Measurements from ENCODE around the gene ZNF519. TPM values are rescaled to one million over a fixed set of nuclear protein-coding genes. Genes with fewer than 3 reads are reported as not detected.

ZNF519 gene
- total RNA-seq, 5 donors from 2014 or later (not counting 1 experiment from before 2014, with no cell fraction given), result 6.1 to 12.3 (median 10.4) TPM

- no peak for ATAC-seq (replicated peaks in 1 of 4)
- WGBS (ENCODE audit: insufficient coverage), result 67% methylated on average over 1 of the region's 2 CpGs
- no peaks in the 10 kb centered on the region for H3K27me3 Mint-ChIP-seq
- H3K9me3 Mint-ChIP-seq, result peaks cover 0 to 3% (median 0%) of the 10 kb centered on the region in 3 donors
- ChIA-PET POLR2A (no interaction called here), CTCF (no interaction called here)
- no peak overlapping the region for H3K27ac ChIP-seq (ENCODE audit: low read length)
- no peak for DNase-seq
- no peaks in the 10 kb centered on the region for H3K36me3 ChIP-seq (ENCODE audit: control insufficient read depth in 2 of 2, extremely low read depth in 1 of 2, insufficient read depth in 1 of 2, low read length in 1 of 2)
- H3K9me3 ChIP-seq, result no peaks in the 10 kb centered on the region
- no peak overlapping the region for H3K27ac Mint-ChIP-seq
- peaks cover 0 to 3% of the 10 kb centered on the region in 2 experiments for H3K4me1 ChIP-seq (ENCODE audit: control insufficient read depth in 1 of 2, extremely low read depth in 1 of 2, insufficient read depth in 2 of 2, low read length in 2 of 2)
- no peak overlapping the region for H3K4me3 ChIP-seq (ENCODE audit: control insufficient read depth in 1 of 2, extremely low read depth in 1 of 2, low read length in 1 of 2)
- H3K4me3 Mint-ChIP-seq, result no peak overlapping the region
- peaks cover 43% of the 10 kb centered on the region for H3K36me3 Mint-ChIP-seq
- H3K4me1 Mint-ChIP-seq, result peaks cover 4 to 10% (median 5%) of the 10 kb centered on the region in 3 donors
- H3K27me3 ChIP-seq (replicated peaks in 1 of 2; ENCODE audit: control insufficient read depth in 2 of 2, extremely low read depth in 1 of 2, insufficient read depth in 2 of 2, low read length in 1 of 2), result no peaks in the 10 kb centered on the region
Measured at GRCh38 chr18:14097761-14098160, 34.5 kb downstream of the ZNF519 start.

GRCh38 chr18:14093307-14093915 lies 38.8 kb downstream of the ZNF519 start:
- CTCF ChIA-PET, result no interaction called here

GRCh38 chr18:14092625-14093306 lies 39.5 kb downstream of the ZNF519 start:
- Histone ChIP-seq H3K4me1 (ENCODE audit: control insufficient read depth in 1 of 2, extremely low read depth in 1 of 2, insufficient read depth in 2 of 2, low read length in 2 of 2) (no peaks in the 10 kb centered on the region), H3K27ac (ENCODE audit: low read length) (no peak overlapping the region), H3K27me3 (replicated peaks in 1 of 2; ENCODE audit: control insufficient read depth in 2 of 2, extremely low read depth in 1 of 2, insufficient read depth in 2 of 2, low read length in 1 of 2) (no peaks in the 10 kb centered on the region), H3K9me3 (no peaks in the 10 kb centered on the region), H3K36me3 (ENCODE audit: control insufficient read depth in 2 of 2, extremely low read depth in 1 of 2, insufficient read depth in 1 of 2, low read length in 1 of 2) (no peaks in the 10 kb centered on the region), H3K4me3 (ENCODE audit: control insufficient read depth in 1 of 2, extremely low read depth in 1 of 2, low read length in 1 of 2) (no peak overlapping the region)
- H3K4me1 Mint-ChIP-seq, result no peaks in the 10 kb centered on the region
- H3K4me3 Mint-ChIP-seq, result no peak overlapping the region
- H3K36me3 Mint-ChIP-seq, result peaks cover 13% of the 10 kb centered on the region
- ChIA-PET CTCF (no interaction called here), POLR2A (no interaction called here)
- H3K27ac Mint-ChIP-seq, result no peak overlapping the region
- H3K9me3 Mint-ChIP-seq, result no peaks in the 10 kb centered on the region
- ATAC-seq (replicated peaks in 1 of 4) (no peak), DNase-seq (no peak)
- 95% methylated on average over 5 of the region's 7 CpGs for WGBS (ENCODE audit: insufficient coverage)
- H3K27me3 Mint-ChIP-seq, result peaks cover 0 to under 1% of the 10 kb centered on the region in 2 donors

More at GRCh38 chr18:14093307-14093915, 38.8 kb downstream of the ZNF519 start:
- Histone ChIP-seq H3K27me3 (replicated peaks in 1 of 2; ENCODE audit: control insufficient read depth in 2 of 2, extremely low read depth in 1 of 2, insufficient read depth in 2 of 2, low read length in 1 of 2) (no peaks in the 10 kb centered on the region), H3K36me3 (ENCODE audit: control insufficient read depth in 2 of 2, extremely low read depth in 1 of 2, insufficient read depth in 1 of 2, low read length in 1 of 2) (no peaks in the 10 kb centered on the region), H3K4me1 (ENCODE audit: control insufficient read depth in 1 of 2, extremely low read depth in 1 of 2, insufficient read depth in 2 of 2, low read length in 2 of 2) (no peaks in the 10 kb centered on the region), H3K27ac (ENCODE audit: low read length) (no peak overlapping the region), H3K4me3 (ENCODE audit: control insufficient read depth in 1 of 2, extremely low read depth in 1 of 2, low read length in 1 of 2) (no peak overlapping the region), H3K9me3 (no peaks in the 10 kb centered on the region)
- Mint-ChIP-seq H3K27ac (no peak overlapping the region), H3K27me3 (no peaks in the 10 kb centered on the region), H3K36me3 (peaks cover 16% of the 10 kb centered on the region), H3K9me3 (no peaks in the 10 kb centered on the region), H3K4me3 (no peak overlapping the region), H3K4me1 (no peaks in the 10 kb centered on the region)
- no peak for ATAC-seq (replicated peaks in 1 of 4)
- POLR2A ChIA-PET, result no interaction called here
- 100% methylated on average over 1 of the region's 1 CpG for WGBS (ENCODE audit: insufficient coverage)
- DNase-seq, result no peak

GRCh38 chr18:14089781-14090180 lies 42.5 kb downstream of the ZNF519 start:
- ATAC-seq (replicated peaks in 1 of 4) (no peak), DNase-seq (no peak)
- Mint-ChIP-seq H3K36me3 (no peaks in the 10 kb centered on the region), H3K4me1 (no peaks in the 10 kb centered on the region), H3K9me3 (no peaks in the 10 kb centered on the region), H3K27ac (no peak overlapping the region), H3K4me3 (no peak overlapping the region), H3K27me3 (peaks cover 3 to 9% of the 10 kb centered on the region in 2 donors)
- POLR2A ChIA-PET, result no interaction called here
- no peaks in the 10 kb centered on the region for H3K9me3 ChIP-seq
- no peaks in the 10 kb centered on the region for H3K36me3 ChIP-seq (ENCODE audit: control insufficient read depth in 2 of 2, extremely low read depth in 1 of 2, insufficient read depth in 1 of 2, low read length in 1 of 2)
- WGBS (ENCODE audit: insufficient coverage), result 96% methylated on average over 10 of the region's 10 CpGs
- no peak overlapping the region for H3K4me3 ChIP-seq (ENCODE audit: control insufficient read depth in 1 of 2, extremely low read depth in 1 of 2, low read length in 1 of 2)
- no peaks in the 10 kb centered on the region for H3K4me1 ChIP-seq (ENCODE audit: control insufficient read depth in 1 of 2, extremely low read depth in 1 of 2, insufficient read depth in 2 of 2, low read length in 2 of 2)
- H3K27ac ChIP-seq (ENCODE audit: low read length), result no peak overlapping the region
- H3K27me3 ChIP-seq (replicated peaks in 1 of 2; ENCODE audit: control insufficient read depth in 2 of 2, extremely low read depth in 1 of 2, insufficient read depth in 2 of 2, low read length in 1 of 2), result no peaks in the 10 kb centered on the region
- CTCF ChIA-PET, result no interaction called here

- Mint-ChIP-seq H3K9me3 (no peaks in the 10 kb centered on the region), H3K4me3 (no peak overlapping the region), H3K36me3 (no peaks in the 10 kb centered on the region), H3K27me3 (peaks cover 3 to 9% of the 10 kb centered on the region in 2 donors), H3K27ac (no peak overlapping the region), H3K4me1 (no peaks in the 10 kb centered on the region)
- no peaks in the 10 kb centered on the region for H3K27me3 ChIP-seq (replicated peaks in 1 of 2; ENCODE audit: control insufficient read depth in 2 of 2, extremely low read depth in 1 of 2, insufficient read depth in 2 of 2, low read length in 1 of 2)
- no peak overlapping the region for H3K27ac ChIP-seq (ENCODE audit: low read length)
- ChIA-PET CTCF (no interaction called here), POLR2A (no interaction called here)
- H3K4me3 ChIP-seq (ENCODE audit: control insufficient read depth in 1 of 2, extremely low read depth in 1 of 2, low read length in 1 of 2), result no peak overlapping the region
- ATAC-seq (replicated peaks in 1 of 4) (no peak), DNase-seq (no peak)
- H3K36me3 ChIP-seq (ENCODE audit: control insufficient read depth in 2 of 2, extremely low read depth in 1 of 2, insufficient read depth in 1 of 2, low read length in 1 of 2), result no peaks in the 10 kb centered on the region
- no peaks in the 10 kb centered on the region for H3K4me1 ChIP-seq (ENCODE audit: control insufficient read depth in 1 of 2, extremely low read depth in 1 of 2, insufficient read depth in 2 of 2, low read length in 2 of 2)
- H3K9me3 ChIP-seq, result no peaks in the 10 kb centered on the region
- WGBS (ENCODE audit: insufficient coverage), result 100% methylated on average over 1 of the region's 2 CpGs
Measured at GRCh38 chr18:14089191-14089590, 43.0 kb downstream of the ZNF519 start.

- H3K4me3 ChIP-seq (ENCODE audit: control insufficient read depth in 1 of 2, extremely low read depth in 1 of 2, low read length in 1 of 2), result no peak overlapping the region
- no peaks in the 10 kb centered on the region for H3K27me3 ChIP-seq (replicated peaks in 1 of 2; ENCODE audit: control insufficient read depth in 2 of 2, extremely low read depth in 1 of 2, insufficient read depth in 2 of 2, low read length in 1 of 2)
- no peaks in the 10 kb centered on the region for H3K4me1 ChIP-seq (ENCODE audit: control insufficient read depth in 1 of 2, extremely low read depth in 1 of 2, insufficient read depth in 2 of 2, low read length in 2 of 2)
- 34% methylated on average over 4 of the region's 9 CpGs for WGBS (ENCODE audit: insufficient coverage)
- H3K9me3 Mint-ChIP-seq, result no peaks in the 10 kb centered on the region
- peaks cover 3% of the 10 kb centered on the region for H3K36me3 Mint-ChIP-seq
- ChIA-PET CTCF (interaction anchor here (0.5 to 0.9 kb wide), 5 partner anchors 221 to 681 kb away, joined by 3 to 5 read pairs (median 3); no protein-coding TSS in a partner anchor), POLR2A (no interaction called here)
- no peaks in the 10 kb centered on the region for H3K9me3 ChIP-seq
- H3K36me3 ChIP-seq (ENCODE audit: control insufficient read depth in 2 of 2, extremely low read depth in 1 of 2, insufficient read depth in 1 of 2, low read length in 1 of 2), result no peaks in the 10 kb centered on the region
- H3K27ac ChIP-seq (ENCODE audit: low read length), result no peak overlapping the region
- ATAC-seq (replicated peaks in 1 of 4) (peak in 1 of 4 experiments; percentile 17), DNase-seq (peak in 1 of 35 experiments; percentile 18)
- peaks cover 3 to 9% of the 10 kb centered on the region in 2 donors for H3K27me3 Mint-ChIP-seq
- no peak overlapping the region for H3K4me3 Mint-ChIP-seq
- H3K27ac Mint-ChIP-seq, result no peak overlapping the region
- H3K4me1 Mint-ChIP-seq, result no peaks in the 10 kb centered on the region
Measured at GRCh38 chr18:14086458-14087231, 45.6 kb downstream of the ZNF519 start.

Measured in T-cell (primary cell).